ENCODE results near the gene HPN.
"Not testable (repeated sequence)": the region's sequence is repeated elsewhere in the genome, so short reads cannot be mapped to it uniquely, and the experiment has no call there.

Gene HPN

DNA sequence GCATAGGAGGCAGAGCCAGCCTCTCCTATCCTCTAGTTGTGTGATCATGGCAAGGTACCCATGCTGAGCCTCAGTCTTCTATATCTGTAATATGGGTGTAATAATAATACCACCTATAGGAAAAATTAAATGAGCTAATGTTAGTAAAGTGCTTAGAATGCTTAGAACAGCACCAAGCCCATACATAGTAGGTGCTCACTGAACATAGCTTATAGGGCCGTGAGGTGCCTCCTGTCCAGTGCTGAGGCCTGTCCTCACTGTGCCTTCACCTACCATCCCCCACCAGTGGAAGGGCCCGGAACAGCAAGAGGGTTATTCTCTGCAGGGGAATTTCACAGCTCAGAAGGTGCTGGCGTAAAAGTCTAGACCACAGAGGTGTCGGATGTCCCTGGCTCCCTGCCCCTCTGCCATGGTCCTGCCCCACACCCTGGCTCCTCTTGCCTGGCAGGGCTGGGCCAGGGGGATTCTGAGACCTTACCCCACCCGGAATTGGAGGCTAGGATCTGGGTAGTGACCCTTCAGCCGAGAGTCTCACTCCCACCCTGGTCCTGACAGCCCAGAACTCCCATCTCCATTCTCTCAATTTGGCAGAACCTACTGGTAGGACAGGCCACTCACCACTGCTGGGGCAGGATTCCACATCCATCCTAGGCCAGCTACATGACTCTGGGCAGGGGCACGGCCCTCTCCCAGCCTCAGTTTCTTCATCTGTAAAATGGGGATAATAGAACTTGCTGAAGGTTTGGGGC, 13.5 kb upstream of the HPN start:
- DNase-seq (ENCODE audit: low read depth in 2 of 2) = no peak

DNA sequence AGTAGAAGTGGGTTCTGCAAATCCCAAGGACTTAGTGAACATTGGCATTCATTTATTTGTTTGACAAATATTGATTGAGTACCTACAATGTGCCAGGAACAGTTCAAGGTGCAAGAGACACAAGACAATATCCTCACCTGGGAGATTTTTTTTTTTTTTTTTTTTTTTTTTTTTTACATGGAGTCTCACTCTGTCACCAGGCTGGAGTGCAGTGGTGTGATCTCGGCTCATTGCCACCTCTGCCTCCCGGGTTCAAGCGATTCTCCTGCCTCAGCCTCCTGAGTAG, 13.0 kb upstream of the HPN start:
- not testable (repeated sequence) for DNase-seq (ENCODE audit: low read depth in 2 of 2)

DNA sequence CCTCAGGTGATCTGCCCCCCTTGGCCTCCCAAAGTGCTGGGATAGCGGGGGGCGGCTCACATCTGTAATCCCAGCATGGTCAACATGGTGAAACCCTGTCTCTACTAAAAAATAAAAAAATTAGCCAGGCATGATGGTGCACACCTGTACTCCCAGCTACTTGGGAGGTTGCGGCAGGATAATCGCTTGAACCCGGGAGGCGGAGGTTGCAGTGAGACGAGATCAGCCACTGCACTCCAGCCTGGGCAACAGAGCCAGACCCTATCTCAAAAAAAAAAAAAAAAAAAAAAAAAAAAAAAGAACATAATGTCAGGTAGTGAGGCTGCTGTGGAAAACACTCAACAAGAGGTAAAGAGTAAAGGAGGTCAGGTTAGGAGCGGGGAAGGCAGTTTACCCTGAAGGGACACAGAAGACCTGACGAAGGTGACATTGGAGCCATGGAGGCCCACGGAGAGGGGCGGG, 12.2 kb upstream of the HPN start:
- DNase-seq (ENCODE audit: low read depth in 2 of 2) = not testable (repeated sequence)

DNA sequence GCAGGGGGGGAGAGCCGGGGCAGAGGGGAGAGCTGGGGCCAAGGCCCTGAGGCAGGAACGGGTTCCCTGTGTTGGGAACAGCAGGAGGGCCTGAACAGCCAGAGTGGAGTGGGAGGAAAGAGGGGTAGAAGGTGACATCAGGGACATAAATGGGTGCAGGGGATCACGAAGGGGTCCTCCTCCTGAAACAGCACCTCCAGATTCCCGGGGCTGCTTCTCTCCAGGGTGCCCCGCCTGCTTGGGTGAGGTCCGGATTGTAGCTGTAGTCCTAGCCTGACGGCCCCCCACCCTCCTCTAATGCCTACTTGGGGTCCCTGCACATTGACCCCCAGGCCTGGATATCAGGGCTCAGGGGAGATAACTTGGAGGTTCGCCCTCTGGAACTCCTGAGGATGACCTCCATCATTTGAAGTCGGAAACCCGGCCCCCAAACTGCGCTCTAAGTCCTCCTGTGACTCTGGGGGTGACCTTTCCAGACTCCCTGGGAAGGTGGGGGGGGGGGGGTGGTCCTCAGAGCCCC, 11.7 kb upstream of the HPN start:
- no peak for DNase-seq (ENCODE audit: low read depth in 2 of 2)

DNA sequence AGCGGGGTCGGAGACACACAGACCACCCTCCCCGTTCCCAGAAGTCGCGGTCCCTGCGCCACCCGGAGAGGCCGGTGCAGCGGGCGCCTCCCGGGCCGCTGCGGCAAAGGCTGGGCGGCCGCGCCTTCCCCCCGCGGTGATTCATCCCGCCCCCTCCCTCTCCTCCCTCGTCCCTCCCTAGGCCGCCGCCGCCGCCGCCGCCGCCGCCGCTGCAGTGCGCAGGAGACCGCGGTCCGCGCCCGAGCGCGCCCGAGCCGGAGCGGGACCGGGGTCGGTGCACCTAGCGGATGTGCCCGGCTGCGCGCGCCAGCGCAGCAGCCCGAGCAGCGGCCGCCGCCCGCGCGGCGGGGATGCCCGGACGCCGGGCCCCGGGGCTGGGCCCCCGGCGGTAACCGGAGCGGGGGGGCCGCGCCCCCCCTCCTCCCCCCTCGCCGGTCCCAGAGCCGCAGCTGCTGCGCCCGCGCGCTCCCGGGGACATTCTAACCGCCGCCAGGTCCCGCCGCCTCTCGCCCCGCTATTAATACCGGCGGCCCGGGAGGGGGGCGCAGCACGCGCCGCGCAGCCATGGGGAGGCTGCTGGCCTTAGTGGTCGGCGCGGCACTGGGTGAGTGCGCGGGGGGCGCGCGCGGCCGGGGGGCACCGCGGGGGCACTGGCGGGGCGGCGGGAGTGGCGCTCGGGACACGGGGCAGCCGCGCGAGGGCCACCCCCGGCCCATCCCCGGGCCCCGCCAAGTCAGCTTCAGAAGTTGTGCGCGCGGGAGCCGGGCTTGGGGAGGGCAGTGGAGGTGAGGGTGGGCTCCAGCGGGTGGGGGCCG, 11.1 kb upstream of the HPN start, which contains the start of gene SCN1B:
SCN1B (plus strand) TSS at position 214 of the 815 bp plus-strand sequence; CDS start at position 565, 351 bp downstream.
- DNase-seq (ENCODE audit: low read depth in 2 of 2) = peak in 1 of 2 experiments; percentile 30

DNA sequence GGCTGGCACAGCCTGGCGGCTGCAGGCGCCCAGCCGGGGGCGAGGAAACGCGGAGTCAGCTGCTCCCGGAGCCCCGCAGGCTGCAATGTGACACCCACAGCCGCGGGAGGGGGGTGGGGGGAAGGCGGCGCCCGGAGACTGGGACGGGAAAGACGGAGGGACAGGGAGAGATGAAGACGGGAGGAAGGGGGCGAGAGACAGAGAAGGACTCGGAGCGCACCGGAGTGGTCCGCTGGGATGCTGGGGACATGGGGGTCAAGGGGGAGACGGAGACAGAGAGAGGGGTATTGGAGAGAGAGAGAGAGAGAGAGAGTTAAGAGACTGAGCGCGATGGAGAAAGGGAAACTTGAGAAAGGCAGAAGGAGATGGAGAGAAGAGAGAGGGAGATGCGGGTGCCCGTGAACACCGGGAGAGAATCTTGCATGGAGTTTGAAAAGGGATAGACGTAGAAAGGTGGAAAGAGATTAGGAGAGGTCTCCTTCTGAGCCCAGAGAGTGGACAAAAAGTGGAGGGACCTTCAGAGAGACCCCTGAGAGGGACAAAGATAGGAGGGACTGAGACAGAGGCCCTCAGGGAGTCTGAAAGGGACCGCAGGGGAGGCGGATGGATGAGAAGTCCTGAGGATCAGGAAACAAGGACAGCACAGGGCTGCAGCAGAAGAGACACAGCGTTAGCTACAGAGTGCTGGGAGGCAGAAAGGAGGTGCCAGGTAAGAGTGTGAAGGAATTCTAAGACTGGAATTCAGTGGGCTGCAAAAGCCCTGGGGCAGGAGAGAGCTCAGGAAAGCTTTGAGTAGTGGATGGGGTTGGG, 10.2 kb upstream of the HPN start:
- no peak for DNase-seq (ENCODE audit: low read depth in 2 of 2)

DNA sequence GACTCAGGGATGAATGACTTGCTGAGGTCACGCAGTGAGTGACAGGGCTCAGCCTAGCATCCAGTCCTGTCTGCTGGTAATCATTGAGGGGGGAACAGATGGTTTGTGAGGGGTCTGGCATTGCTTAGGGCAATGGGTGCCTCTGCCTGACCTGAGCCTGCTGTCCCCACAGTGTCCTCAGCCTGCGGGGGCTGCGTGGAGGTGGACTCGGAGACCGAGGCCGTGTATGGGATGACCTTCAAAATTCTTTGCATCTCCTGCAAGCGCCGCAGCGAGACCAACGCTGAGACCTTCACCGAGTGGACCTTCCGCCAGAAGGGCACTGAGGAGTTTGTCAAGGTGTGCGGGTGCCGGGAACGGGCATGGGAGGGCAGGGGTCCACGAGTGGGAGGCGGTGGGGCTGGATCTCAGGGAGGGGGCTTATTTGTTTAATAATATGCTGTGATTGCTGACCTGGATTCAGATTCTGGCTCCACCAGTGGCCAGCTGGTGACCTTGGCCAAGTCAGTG, 9.1 kb upstream of the HPN start:
- no peak for DNase-seq (ENCODE audit: low read depth in 2 of 2)

DNA sequence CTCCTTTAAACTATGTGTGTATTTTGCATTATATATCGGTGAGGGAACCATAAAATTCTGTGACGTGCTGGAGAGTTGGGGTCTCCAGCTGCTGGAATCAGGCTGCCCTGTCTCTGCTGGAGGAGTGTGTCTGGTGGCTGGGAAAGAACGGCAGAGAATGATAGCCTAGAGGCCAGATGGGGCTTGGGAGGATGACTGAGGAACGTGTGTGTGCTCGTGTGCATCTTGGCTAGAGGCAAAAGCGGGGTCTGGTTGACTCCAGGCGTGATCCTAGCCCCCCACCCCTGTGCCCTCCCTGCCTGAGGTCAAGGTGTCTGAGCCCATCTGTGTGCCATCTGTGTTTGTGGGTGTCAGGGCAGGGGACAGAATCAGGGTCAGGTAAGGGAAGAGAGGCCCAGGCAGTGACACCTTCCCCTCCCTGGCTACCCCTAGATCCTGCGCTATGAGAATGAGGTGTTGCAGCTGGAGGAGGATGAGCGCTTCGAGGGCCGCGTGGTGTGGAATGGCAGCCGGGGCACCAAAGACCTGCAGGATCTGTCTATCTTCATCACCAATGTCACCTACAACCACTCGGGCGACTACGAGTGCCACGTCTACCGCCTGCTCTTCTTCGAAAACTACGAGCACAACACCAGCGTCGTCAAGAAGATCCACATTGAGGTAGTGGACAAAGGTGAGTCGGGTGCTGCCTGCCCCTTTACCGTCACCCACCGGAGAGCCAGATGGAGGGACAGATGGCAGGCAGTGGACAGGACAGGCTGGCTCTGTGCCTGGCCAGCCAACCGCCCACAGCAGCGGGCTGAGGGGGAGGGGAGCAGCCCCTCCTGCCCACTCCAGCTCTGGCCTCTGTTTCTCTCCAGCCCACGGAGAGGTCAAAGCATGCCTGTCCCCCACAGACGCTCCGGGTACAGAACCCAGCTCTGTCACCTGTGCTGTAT, 8.2 kb upstream of the HPN start:
- no peak for DNase-seq (ENCODE audit: low read depth in 2 of 2)

DNA sequence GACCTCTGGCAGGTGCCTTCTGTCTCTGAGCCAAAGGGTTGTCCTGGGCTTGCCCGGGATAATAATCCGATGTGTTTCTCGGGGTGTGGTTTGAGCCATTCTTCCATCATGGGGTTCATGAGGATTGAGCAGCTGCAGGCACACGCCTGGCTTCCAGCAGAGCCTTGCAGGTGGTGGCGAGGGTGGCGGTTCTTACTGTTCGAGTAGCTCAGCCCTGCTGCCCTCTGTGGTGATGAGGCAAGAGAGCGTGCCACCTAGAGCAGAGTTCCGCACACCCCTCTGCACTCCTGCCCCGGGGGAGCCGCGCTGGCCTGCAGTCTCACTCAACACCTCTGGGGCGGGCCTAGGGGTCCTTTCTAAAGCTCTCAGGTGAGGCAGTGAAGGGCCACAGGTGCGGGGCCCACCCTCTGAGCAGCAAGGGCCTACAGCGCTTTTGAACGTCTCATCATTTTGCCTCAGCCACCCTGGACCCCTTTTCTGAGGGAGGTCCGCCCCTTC, 7.5 kb upstream of the HPN start:
- DNase-seq (ENCODE audit: low read depth in 2 of 2) = no peak

DNA sequence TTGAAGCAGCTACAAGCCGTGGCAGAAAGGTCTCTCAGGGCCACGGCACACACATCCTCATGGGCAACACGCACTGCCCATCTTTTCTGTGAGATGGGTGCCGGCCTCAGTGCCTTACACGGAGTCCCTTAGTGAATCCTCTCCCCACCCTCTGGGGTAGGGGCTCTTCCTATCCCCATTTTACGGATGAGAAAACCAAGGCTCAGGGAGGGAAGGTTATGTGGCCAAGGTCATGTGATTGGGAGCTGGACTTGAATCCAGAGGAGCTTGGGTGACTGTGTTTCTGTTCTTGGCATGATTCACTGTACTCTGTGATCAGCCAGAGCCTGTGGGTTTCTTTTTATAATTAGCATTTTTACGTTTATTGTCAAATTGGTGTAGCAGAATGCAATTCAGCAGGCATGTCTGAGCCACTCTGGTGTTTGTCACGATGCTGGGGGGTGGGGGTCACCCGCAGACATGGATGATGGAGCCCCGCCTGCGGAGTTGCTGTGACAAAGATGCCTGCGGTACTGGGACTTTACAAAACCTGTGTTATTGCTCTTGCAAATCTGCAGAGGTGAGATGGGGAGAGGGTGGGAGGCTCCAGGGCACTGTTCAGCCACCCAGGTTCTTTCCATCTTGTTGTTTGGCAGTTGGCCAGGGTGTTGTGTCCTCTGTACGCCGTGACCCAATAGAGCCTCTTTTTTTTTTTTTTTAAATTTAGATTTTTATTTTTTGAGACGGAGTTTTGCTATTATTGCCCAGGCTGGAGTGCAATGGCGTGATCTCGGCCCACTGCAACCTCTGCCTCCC, 6.7 kb upstream of the HPN start:
- DNase-seq (ENCODE audit: low read depth in 2 of 2) = no peak

DNA sequence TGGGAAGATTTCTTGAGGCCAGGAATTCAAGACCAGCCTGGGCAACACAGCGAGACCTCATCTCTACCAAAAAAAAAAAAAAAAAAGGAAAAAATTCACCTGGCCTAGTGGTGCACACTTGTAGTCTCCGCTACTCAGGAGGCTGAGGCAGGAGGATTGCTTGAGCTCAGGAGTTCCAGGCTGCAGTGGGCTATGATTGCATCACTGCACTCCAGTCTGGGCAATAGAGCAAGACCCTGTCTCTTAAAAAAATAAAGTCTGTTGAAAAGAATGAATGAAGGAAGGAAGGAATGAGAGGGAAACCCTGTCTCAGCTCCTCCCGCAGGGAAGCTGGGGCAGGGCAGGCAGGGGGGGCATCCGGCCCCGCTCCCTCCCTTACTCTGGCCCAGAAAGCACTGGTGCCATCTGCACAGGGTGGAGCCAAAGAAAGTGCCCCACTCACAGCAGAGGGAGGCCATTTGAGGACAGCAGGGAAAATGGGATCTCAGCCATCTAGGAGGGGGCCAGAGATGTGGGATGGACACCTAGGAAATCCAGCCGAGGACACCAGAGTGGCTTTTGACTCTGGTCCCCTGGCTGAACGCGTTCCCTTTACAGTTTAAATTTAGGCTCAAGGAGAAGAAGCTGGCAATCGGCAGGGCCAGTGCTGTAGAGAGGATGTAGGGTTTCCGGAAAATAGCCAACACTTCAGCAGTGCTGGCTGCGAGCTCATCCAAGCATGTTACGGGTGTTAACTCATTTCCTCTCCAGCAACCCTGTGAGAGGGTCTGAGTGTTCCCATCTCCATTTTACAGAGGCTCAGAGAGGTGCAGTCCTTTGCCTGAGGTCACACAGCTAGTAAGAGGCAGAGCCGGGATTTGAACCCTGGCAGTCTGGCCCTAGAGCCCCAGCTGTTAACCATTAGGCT, 3.6 kb upstream of the HPN start:
- no peak for DNase-seq (ENCODE audit: low read depth in 2 of 2)

DNA sequence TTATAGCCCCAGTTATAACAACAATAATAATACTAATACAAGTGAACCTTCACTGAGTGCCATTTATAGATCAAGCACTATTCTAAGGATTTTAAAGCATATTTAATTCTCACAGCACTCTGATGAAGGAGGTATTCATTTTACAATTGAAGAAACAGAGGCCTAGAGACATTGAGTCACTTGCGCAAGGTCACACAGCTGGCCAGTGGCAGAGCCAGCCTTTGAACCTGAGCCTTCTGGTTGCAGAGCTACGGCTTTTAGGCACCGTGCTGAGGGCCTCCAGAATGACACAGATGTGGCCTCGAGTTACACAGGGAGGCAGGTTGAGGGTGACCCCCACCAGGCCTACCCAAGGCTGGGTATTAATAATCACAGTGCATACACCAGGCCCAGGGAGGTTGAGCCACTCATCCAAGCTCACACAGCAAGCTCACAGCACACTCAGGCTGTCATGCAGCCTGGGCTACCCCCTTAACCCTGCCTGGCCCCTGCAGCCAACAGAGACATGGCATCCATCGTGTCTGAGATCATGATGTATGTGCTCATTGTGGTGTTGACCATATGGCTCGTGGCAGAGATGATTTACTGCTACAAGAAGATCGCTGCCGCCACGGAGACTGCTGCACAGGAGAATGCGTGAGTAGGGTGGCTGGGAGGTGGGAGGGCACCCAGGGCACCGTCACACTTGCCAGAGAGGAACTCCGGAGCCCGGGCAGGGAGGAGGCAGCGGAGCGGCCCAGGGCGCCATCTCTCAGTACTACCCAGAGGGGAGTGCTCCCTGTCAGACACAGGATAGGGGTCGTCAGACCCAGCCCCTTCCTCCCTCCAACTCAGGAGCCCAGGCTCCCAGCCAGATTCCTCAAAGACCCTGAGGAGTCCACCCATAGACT, 2.7 kb upstream of the HPN start:
- no peak for DNase-seq (ENCODE audit: low read depth in 2 of 2)

DNA sequence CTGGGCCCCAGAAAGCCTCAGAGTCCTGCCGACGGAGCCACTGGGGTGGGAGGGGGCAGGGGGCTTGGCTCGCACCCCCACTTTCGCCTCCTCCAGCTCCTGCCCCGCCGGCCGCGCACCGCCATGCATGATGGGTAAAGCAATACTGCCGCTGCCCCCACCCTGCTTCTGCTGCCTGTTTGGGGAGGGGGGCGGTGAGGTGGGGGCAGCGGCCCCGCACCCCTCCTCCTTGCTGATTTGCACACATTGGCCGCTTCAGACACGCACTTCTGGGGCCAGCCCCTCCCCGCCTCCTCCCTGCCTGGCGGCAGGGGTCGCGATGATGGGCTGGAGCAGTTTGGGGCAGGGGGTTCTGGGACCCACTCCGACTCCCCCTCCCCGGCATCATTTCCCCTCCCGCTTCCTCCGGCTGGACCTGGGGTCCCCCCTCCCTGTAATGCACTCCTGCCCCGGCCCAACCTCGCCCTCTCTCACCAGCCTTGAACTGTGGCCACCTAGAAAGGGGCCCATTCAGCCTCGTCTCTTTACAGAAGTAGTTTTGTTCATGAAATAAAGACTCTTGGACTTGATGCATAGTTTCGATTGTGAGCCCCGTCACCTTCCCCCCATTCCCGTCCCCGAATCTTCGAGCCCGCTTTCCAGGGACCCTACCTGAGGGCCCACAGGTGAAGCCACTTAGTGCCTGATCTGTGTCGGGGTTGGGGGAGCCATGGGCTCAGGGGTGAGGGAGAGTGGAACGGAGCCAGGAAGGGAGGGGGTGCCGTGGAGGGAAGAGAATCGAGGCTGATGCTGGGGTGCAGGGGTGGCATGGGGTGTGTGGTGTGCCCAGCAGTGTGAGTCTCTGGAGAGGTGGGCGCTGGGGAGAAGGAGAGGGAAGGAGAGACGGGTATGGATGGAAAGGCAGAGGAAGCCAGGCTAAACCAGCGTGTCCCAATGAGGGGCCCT, 1.4 kb upstream of the HPN start:
- DNase-seq (ENCODE audit: low read depth in 2 of 2) = no peak

DNA sequence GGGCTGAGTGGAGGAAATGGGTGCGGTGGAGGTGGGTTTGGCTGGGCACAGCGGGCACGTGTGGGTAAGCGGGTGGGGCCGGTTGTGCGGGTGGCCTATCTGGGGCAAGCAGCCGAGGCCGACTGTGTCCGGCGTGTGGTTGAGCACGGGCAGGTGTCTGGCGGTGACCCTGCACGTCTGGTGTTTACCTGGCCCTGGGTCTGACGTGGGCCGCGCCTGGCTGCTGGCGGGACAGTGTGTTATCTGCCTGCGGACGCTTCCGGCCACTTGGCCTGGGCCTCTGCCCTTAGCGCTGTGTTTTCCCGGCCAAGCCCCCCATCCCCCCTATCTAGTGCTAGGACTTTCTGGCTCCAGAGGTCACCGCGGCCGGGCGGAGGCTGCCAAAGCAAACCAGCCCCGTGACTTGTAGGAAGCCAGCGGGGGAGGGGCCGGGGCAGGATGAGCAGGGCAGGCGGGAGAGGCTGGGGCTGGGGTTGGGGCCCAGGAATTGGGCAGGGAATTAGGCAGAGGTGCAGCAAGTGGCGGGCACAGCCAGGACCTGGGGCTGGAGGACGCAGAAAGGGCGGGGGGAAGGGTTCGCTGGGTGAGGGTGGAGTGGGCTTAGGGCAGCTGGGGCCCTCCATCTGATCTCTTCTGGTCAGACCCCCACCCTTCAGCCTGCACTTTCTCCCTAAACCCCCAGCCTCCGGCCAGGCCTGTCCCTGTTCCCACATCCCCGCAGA, 534 bp upstream of the HPN start:
- DNase-seq (ENCODE audit: low read depth in 2 of 2) = no peak

DNA sequence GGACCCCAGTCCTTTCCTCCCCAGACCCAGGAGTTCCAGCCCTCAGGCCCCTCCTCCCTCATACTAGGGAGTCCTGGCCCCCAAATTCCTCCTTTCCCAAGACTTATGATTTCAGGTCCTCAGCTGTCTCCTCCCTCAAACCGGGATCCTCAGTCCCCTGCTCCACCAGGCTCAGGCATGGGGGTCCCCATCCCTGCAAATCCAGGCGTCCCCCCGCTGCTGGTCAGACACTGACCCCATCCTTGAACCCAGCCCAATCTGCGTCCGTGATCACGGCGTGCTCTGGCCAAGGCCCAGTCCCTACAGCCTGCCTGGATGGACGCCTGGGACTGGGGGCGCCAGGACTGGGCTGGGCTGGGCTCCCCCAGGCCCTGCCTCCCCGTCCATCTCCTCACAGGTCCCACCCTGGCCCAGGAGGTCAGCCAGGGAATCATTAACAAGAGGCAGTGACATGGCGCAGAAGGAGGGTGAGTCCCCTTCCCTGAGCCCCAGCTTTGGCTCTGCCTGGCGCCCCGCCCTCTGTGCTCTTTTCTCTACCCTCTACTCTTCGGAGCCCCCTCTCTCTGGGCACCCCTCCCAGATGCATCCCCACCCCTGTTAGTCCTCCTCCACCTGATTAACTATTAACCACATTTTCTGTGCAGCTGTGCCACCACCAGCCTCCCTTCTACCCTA, 672 bp downstream of the HPN start:
- DNase-seq (ENCODE audit: low read depth in 2 of 2) = no peak

Data from fibroblast of skin of left biceps (primary cell).